ENCODE measurements around the gene WFDC5. TPM values are rescaled to one million over a fixed set of nuclear protein-coding genes. Genes with fewer than 3 reads are reported as not detected.
A peak's percentile ranks its signal among the peaks of the same experiment; 100 is the strongest.

Gene WFDC5
- total and polyA plus RNA-seq, 12 donors: not detected

DNA sequence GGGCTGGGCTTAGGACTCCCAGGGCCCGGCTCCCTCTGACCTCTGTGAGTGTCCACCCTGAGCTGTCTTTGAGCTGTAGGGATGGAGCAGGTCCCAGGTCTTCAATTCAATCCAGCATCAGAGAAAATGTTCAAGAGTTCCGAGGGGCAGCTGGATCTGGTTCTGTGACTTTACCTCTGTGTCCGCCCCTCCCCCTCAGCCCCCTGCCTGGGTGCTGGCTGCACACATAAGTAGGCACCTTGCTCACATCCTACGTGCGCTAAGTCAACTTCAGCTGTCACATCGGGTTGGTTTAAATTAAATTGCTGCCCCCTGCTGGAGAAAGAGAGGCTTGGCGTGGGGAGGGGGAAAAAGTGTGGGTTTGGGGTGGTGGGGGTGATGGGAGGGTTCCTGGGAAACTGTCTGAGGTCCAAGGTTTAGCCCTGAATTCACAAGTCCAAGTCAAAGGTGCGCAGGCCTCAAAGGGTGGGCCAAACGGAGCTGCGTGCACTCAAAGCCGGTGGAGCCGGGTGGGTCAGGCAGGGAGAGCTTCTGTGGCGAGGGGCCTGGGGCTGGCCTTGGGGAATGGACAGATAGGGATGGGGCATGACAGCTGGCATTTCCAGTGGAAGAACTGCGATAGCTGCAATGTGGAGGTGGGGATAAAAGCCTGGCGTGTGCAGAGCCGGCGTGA is 3.0 kb downstream of the WFDC5 start:
- DNase-seq: no peak
- intact Hi-C loops (cut with DNase I): loop anchor here in 1 of 2 donors (10.0 kb wide), 1 partner anchor 97 kb away; no protein-coding TSS in a partner anchor
- Histone ChIP-seq H3K36me3 (replicated peaks in 1 of 2) (no peaks in the 10 kb centered on the region), H3K9me3 (replicated peaks in 1 of 3) (no peaks in the 10 kb centered on the region), H3K4me1 (replicated peaks in 1 of 2) (no peaks in the 10 kb centered on the region), H3K27ac (no peak overlapping the region), H3K4me3 (no peak overlapping the region), H3K27me3 (peaks cover 4% of the 10 kb centered on the region)
- TF ChIP-seq, protein P1, sequence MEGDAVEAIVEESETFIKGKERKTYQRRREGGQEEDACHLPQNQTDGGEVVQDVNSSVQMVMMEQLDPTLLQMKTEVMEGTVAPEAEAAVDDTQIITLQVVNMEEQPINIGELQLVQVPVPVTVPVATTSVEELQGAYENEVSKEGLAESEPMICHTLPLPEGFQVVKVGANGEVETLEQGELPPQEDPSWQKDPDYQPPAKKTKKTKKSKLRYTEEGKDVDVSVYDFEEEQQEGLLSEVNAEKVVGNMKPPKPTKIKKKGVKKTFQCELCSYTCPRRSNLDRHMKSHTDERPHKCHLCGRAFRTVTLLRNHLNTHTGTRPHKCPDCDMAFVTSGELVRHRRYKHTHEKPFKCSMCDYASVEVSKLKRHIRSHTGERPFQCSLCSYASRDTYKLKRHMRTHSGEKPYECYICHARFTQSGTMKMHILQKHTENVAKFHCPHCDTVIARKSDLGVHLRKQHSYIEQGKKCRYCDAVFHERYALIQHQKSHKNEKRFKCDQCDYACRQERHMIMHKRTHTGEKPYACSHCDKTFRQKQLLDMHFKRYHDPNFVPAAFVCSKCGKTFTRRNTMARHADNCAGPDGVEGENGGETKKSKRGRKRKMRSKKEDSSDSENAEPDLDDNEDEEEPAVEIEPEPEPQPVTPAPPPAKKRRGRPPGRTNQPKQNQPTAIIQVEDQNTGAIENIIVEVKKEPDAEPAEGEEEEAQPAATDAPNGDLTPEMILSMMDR (IDR thresholded peaks at IDR 0.05): peak; percentile 20 to 50 (median 45)
- TF ChIP-seq POLR2A (IDR thresholded peaks at IDR 0.05): no peak
- WGBS, 4 donors: 39 to 51% (median 46%) methylated on average over 16 to 17 of the region's 17 CpGs

DNA sequence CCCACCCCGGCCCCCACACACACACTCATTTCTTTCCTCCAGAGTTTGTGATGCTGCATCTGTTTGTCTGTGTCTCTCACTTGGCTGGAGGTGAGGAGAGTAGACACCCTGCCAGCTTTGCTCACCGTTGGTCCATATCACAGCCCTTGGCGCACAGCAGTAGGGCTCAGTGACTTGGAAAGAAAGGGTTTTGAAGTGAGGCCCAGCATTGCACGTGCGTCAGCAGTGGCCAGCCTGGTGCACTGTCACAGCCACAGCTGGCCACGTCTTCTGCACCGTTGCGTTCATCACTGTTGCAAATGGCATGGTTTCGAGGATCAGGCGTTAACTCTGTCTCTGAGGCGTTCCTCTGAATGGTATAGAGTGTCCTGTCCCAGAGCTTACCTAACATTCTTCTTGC is 3.7 kb downstream of the WFDC5 start:
- Histone ChIP-seq H3K27ac (no peak overlapping the region), H3K4me3 (no peak overlapping the region), H3K9me3 (replicated peaks in 1 of 3) (no peaks in the 10 kb centered on the region), H3K36me3 (replicated peaks in 1 of 2) (no peaks in the 10 kb centered on the region), H3K27me3 (peaks cover 4% of the 10 kb centered on the region), H3K4me1 (replicated peaks in 1 of 2) (no peaks in the 10 kb centered on the region)
- intact Hi-C loops (cut with DNase I): loop anchor here in 1 of 2 donors (10.0 kb wide), 1 partner anchor 96 kb away; no protein-coding TSS in a partner anchor
- no peak for DNase-seq
- WGBS, 4 donors: 61 to 83% (median 76%) methylated on average over 9 to 11 of the region's 11 CpGs
- TF ChIP-seq, protein P1 (IDR thresholded peaks at IDR 0.05): no peak
- TF ChIP-seq POLR2A (IDR thresholded peaks at IDR 0.05): no peak

DNA sequence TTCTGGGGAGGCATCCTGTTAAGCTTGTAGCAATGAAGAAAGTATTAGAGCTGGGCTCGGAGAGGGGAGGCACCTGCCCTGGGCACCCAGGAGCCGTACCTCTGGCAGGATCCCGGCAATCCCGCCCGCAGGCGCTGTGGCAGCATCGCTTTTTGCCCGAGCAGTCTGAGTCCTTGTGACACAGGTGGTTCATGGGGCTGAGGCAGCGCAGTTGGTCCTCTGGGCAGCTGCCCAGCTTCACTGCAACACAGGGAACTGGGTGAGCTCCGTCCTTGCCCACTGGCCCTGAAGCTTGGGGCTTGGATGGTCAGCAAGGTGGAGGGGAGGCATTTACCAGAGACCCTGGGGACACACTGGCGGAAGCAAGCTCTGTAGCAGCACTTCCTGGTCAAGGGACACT is 4.7 kb downstream of the WFDC5 start:
- Histone ChIP-seq H3K27me3 (peaks cover 4% of the 10 kb centered on the region), H3K36me3 (replicated peaks in 1 of 2) (no peaks in the 10 kb centered on the region), H3K9me3 (replicated peaks in 1 of 3) (no peaks in the 10 kb centered on the region), H3K4me3 (no peak overlapping the region), H3K27ac (no peak overlapping the region), H3K4me1 (replicated peaks in 1 of 2) (no peaks in the 10 kb centered on the region)
- intact Hi-C loops (cut with DNase I): loop anchor here in 1 of 2 donors (10.0 kb wide), 1 partner anchor 96 kb away; no protein-coding TSS in a partner anchor
- TF ChIP-seq, protein P1 (IDR thresholded peaks at IDR 0.05): no peak
- no peak for TF ChIP-seq POLR2A (IDR thresholded peaks at IDR 0.05)
- no peak for DNase-seq
- 60 to 91% (median 80%) methylated on average over 1 to 11 of the region's 11 CpGs for WGBS, 4 donors

DNA sequence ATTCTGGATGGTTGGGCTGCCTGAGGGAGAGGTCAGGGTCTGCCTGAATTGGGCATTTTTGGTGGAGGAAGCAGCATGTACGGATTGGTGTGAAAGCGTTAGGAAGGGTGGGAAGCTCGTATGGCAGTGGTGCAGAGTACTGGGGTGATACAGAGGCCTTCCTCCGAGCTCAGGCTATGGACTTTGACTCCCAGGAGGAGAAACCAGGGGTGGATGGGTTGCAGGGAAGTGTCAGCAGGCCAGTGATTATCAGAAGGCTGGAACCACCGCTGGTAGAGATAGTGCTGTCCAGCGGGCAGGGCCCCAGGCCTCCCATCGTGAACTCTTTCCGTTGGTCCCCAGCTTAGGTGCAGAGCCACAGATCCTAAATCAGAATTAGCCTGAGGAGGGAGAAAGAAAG is 5.3 kb downstream of the WFDC5 start:
- no peak overlapping the region for H3K4me3 ChIP-seq
- intact Hi-C loops (cut with DNase I): loop anchor here in 1 of 2 donors (10.0 kb wide), 2 partner anchors 95 to 175 kb away; no protein-coding TSS in a partner anchor
- no peaks in the 10 kb centered on the region for H3K9me3 ChIP-seq (replicated peaks in 1 of 3)
- H3K4me1 ChIP-seq (replicated peaks in 1 of 2): no peaks in the 10 kb centered on the region
- WGBS, 4 donors: 82 to 92% (median 86%) methylated on average over 6 to 8 of the region's 8 CpGs
- no peak overlapping the region for H3K27ac ChIP-seq
- no peak for TF ChIP-seq POLR2A (IDR thresholded peaks at IDR 0.05)
- TF ChIP-seq, protein P1 (IDR thresholded peaks at IDR 0.05): no peak
- peaks cover 4% of the 10 kb centered on the region for H3K27me3 ChIP-seq
- DNase-seq: no peak
- no peaks in the 10 kb centered on the region for H3K36me3 ChIP-seq (replicated peaks in 1 of 2)

Data from adrenal gland (tissue), 12 donors.